ENCODE data around the gene E2F8. TPM values are rescaled to one million over a fixed set of nuclear protein-coding genes. Genes with fewer than 3 reads are reported as not detected.

Gene E2F8
- total and polyA plus RNA-seq, 3 donors from 2014 or later, result 1.1 to 5.3 (median 1.3) TPM

DNA sequence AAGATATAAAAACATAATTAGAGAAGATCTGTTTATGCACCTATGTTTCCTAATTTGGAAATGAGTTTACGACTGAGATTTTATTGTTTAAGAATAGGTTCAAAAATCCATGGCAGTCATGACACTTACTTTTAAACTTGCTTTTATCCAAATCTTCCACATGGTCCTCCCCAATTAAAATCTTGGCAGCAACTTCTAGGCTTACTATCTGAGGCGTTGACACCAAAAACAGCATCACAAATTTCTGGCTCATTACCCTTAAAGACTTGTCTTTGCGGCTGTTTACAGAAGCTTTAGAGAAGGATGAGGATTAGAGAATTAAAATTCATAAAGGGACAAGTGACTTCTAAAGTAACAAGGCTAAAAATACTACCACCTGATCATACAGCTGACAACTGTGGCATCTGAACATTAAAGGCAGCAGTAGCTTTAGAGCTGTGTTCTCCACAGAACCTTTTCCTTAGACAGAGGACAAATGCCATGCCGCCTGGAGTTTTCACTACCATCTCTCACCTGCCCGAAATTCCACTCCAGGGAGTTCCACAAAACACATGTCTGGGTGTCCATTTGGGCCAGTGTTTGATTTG, 6.4 kb downstream of the E2F8 start:
- H3K27ac ChIP-seq, result no peak overlapping the region
- no peak overlapping the region for H3K4me3 ChIP-seq
- intact Hi-C loops (cut with DNase I; ENCODE audit: low total_unique reads), result no loop called here
- H3K27me3 ChIP-seq, result no peaks in the 10 kb centered on the region
- 76 to 86% methylated on average over 5 of the region's 5 CpGs for WGBS, 2 donors
- no peak for TF ChIP-seq POLR2A (IDR thresholded peaks at IDR 0.05)
- TF ChIP-seq, protein P1, sequence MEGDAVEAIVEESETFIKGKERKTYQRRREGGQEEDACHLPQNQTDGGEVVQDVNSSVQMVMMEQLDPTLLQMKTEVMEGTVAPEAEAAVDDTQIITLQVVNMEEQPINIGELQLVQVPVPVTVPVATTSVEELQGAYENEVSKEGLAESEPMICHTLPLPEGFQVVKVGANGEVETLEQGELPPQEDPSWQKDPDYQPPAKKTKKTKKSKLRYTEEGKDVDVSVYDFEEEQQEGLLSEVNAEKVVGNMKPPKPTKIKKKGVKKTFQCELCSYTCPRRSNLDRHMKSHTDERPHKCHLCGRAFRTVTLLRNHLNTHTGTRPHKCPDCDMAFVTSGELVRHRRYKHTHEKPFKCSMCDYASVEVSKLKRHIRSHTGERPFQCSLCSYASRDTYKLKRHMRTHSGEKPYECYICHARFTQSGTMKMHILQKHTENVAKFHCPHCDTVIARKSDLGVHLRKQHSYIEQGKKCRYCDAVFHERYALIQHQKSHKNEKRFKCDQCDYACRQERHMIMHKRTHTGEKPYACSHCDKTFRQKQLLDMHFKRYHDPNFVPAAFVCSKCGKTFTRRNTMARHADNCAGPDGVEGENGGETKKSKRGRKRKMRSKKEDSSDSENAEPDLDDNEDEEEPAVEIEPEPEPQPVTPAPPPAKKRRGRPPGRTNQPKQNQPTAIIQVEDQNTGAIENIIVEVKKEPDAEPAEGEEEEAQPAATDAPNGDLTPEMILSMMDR (IDR thresholded peaks at IDR 0.05), result no peak
- no peak for DNase-seq
- no peaks in the 10 kb centered on the region for H3K4me1 ChIP-seq
- H3K36me3 ChIP-seq (ENCODE audit: low read depth, missing control alignments), result no peaks in the 10 kb centered on the region
- H3K9me3 ChIP-seq, result no peaks in the 10 kb centered on the region

GRCh38 chr11:19232910-19233503, 7.7 kb downstream of the E2F8 start:
- H3K27me3 ChIP-seq, result no peaks in the 10 kb centered on the region
- H3K36me3 ChIP-seq (ENCODE audit: low read depth, missing control alignments), result no peaks in the 10 kb centered on the region
- no peak for DNase-seq
- 29 to 44% methylated on average over 5 to 6 of the region's 6 CpGs for WGBS, 2 donors
- H3K4me3 ChIP-seq, result no peak overlapping the region
- no peak overlapping the region for H3K27ac ChIP-seq
- intact Hi-C loops (cut with DNase I; ENCODE audit: low total_unique reads), result no loop called here
- H3K4me1 ChIP-seq, result no peaks in the 10 kb centered on the region
- H3K9me3 ChIP-seq, result no peaks in the 10 kb centered on the region
- TF ChIP-seq, protein P1 (IDR thresholded peaks at IDR 0.05), result no peak
- TF ChIP-seq POLR2A (IDR thresholded peaks at IDR 0.05), result no peak

GRCh38 chr11:19229671-19230070, 11.1 kb downstream of the E2F8 start:
- WGBS, 2 donors, result 85 to 86% methylated on average over 5 of the region's 5 CpGs

GRCh38 chr11:19228968-19229367, 11.8 kb downstream of the E2F8 start:
- TF ChIP-seq POLR2A (IDR thresholded peaks at IDR 0.05), result no peak
- TF ChIP-seq, protein P1 (IDR thresholded peaks at IDR 0.05), result no peak
- Histone ChIP-seq H3K4me1 (no peaks in the 10 kb centered on the region), H3K27ac (no peak overlapping the region), H3K27me3 (no peaks in the 10 kb centered on the region), H3K9me3 (no peaks in the 10 kb centered on the region), H3K36me3 (ENCODE audit: low read depth, missing control alignments) (no peaks in the 10 kb centered on the region), H3K4me3 (no peak overlapping the region)
- DNase-seq, result no peak
- 82 to 86% methylated on average over 3 of the region's 3 CpGs for WGBS, 2 donors
- intact Hi-C loops (cut with DNase I; ENCODE audit: low total_unique reads), result no loop called here

More at GRCh38 chr11:19229671-19230070, 11.1 kb downstream of the E2F8 start:
- Histone ChIP-seq H3K36me3 (ENCODE audit: low read depth, missing control alignments) (no peaks in the 10 kb centered on the region), H3K4me3 (no peak overlapping the region), H3K4me1 (no peaks in the 10 kb centered on the region), H3K27me3 (no peaks in the 10 kb centered on the region), H3K27ac (no peak overlapping the region), H3K9me3 (no peaks in the 10 kb centered on the region)
- intact Hi-C loops (cut with DNase I; ENCODE audit: low total_unique reads), result no loop called here
- DNase-seq, result no peak
- TF ChIP-seq, protein P1 (IDR thresholded peaks at IDR 0.05), result no peak
- no peak for TF ChIP-seq POLR2A (IDR thresholded peaks at IDR 0.05)

Measured in testis (tissue), 3 donors.